HG03565 (cell line): ENCODE results near the gene MSI2.

Experiments
- ATAC-seq: cut with Tn5 transposase; IDR thresholded peaks from one replicate; pipeline ENCODE4 v1.9.1; 2021; ENCODE audit warnings: mild to moderate bottlenecking, moderate library complexity; ENCODE audit not compliant: unreplicated experiment

The MSI2 gene

GRCh38 chr17:57514614-57515013 is 258.3 kb downstream of the MSI2 start:
- no peak for ATAC-seq

DNA sequence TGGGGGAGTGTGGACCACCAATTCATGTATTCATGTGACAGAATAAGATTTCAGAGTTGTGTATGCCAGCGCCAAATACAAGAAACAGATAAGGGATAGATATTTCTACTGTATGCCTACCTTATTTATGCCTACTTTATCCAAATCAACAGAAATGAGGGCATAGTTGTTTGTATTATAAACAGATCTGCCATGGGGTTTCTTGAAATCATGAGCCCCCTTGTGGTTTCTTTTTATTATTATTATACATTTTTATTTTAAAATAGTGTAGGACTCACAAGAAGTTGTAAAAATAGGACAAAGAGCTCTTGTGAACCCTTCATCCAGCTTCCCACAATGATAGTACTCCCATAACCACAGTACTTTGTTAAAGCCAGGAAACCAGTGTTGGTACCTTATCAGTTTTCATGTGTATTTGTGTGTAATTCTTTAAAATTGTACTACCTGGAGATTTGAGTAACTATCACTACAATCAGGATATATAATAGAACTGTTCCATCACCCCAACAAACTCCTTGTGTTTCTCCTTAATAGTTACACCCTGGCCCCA is 259.4 kb downstream of the MSI2 start:
- ATAC-seq = no peak

DNA sequence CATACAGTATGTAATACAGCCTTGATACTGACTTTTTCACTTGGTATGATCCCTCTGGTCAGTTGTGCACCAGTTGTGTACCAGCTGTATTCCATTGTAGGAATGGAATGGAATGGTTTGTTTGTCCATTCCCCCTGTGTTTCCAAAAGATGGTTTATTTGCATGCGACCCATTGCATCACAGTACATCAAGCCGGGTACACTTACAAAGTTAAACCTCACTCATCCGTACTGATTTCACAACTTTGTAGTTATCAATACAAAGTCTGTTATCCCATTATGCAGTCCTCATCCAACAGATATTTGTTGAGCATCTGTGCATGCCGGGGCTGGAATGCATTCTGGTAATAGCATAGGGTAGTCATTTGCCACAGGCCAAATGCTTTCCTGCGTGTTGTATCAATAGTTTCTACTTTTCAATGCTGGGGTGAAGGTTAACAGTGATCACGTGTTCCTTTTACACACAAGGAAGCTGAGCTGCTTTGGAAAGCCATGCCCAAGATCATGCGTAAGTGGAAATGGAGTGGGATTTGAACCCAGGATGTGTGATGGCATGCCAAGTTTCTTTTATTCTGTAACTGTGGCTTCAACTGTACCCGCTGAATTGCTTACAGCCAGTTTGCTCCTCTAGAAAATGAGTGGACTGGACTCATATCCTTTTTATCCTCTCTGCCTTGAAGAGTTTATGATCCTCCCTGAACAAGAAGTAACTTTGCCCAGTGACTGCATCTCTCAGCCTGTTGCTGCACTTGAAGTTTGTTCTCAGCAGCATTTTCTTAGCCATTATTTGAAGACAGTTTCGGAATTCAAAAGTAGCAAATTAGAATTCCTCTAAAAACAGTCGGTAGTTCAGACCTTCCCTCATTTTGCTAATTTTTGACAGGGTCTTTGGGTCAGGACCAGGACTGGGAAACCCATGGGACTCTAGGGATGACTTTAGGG is 260.2 kb downstream of the MSI2 start:
- ATAC-seq = no peak

- ATAC-seq = no peak
These were observed 260.9 kb downstream of the MSI2 start for GRCh38 chr17:57517273-57517631.

GRCh38 chr17:57517632-57518456 is 261.5 kb downstream of the MSI2 start:
- no peak for ATAC-seq

- ATAC-seq = no peak
These were observed 262.6 kb downstream of the MSI2 start for GRCh38 chr17:57518587-57519581.

DNA sequence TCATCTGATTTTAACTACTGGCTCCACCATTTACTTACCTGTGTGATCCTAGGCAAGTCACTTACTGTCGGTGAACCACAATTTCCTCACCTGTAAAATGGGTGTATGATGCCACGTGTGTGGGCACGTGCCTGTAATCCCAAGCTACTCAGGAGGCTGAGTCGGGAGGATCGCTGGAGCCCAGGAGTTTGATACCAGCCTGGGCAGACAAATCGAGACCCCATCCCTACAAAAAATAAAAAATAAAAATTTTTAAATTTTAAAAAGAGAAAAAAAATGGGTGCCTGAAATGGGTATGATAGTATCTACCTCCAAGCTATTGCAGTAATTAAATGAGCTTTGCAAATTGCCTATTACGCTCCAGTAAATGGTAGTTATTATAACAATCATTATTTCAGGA is 263.5 kb downstream of the MSI2 start:
- no peak for ATAC-seq

GRCh38 chr17:57521606-57522005 is 265.3 kb downstream of the MSI2 start:
- no peak for ATAC-seq

DNA sequence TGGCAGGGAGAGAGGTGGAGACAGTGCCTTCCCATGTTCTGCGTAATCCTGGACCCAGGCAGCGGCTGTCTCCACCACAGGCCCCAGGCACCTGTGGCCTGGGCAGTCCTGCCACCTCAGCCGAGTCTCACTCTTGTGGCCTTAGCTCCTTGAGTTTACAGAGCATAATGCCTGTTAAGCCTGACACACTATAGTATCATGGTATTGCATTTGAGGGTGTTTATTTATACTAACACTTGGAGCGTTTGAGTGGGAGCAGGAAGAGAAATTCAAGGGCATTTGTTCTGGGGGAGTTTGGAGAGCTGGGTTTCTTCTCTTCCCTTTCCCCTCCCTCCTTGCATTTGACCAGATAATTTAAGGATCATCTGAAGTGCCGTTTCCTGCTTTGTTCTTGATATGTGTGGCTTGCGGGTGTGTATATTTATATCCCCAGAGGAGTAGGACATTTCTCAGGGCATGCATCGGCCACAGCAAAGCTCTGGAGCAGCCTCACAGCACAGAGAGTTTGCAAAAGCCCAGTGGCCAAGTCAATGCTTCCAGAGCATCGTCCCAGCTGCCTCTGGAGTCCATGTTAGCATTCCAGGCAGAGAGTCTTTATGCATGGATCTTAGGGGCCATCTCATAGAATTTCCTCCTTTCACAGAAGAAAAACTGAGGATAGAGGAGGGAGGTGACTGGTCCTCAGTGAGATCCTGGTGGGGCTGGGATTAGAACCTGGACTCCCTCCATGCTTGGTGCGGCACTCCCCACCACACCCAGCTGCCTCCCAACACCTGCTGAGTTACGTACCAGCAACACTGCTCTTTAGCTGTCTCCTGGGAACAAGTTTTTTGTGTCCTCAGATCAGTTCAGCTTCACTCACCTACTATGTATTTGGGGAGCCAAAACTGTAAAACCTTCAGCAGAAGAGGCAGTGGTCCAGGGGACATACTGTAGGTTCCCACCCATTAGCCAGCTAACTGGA is 266.0 kb downstream of the MSI2 start:
- ATAC-seq = no peak

DNA sequence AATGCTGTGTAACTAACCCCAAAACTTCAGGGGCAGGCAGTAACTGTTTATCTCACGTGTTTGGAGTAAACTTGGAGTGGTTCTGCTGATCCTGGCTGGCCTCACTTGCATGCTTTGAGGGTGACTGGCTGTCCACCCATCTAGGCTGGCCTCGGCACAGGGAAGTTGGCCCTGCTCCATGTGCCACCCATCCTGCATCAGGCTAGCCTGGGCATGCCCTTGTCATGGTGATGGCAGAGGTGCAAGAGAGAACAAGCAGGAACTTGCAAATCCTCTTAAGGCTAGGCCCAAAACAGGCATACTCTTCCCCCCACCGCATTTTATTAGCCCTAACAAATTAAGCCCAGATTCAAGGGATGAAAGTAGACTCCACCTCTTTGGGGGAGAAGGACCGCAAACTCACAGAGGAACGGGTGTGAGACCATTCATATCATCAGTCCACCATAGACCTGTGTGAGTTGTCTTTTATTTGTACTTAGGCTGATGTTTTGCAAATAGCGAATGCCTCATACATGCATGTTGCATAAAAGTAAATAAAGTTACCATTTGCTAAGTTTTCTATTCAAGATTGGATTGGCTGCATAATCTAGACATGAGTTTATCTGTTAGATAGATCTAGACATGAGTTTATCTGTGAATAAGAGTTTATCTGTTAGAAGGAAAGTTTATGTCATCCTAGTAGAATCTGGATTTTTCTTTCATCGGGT is 267.8 kb downstream of the MSI2 start:
- ATAC-seq = no peak

DNA sequence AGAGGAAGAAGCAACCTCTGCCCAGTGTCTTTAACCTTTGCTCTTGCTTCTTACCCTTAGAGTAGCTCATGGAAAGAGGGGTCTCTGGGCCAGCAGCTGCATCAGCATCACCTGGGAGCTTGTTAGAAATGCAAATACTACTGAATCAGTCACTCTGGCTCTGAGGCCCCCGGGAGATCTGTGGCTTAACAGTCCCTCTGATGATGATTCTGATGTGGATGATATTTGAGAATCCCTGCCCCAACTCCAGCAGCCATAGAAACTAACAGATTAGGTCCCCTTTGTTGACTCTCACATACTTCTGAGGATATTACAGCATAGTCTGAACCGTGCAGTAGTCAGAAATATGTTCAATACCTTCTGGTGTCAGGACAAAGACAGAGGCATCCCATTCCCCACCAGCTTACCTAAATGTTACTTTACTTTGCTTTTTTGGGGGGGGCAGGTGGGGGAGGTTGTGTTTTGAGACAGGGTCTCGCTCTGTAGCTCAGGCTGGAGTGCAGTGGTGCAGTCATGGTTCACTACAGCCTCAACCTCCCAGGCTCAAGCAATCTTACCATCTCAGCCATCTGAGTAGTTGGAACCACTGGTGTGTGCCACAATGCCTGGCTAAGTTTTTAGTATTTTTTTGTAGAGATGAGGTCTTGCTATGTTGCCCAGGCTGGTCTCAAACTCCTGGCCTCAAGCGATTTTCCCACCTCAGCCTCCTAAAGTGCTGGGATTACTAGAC is 268.7 kb downstream of the MSI2 start:
- ATAC-seq = no peak

DNA sequence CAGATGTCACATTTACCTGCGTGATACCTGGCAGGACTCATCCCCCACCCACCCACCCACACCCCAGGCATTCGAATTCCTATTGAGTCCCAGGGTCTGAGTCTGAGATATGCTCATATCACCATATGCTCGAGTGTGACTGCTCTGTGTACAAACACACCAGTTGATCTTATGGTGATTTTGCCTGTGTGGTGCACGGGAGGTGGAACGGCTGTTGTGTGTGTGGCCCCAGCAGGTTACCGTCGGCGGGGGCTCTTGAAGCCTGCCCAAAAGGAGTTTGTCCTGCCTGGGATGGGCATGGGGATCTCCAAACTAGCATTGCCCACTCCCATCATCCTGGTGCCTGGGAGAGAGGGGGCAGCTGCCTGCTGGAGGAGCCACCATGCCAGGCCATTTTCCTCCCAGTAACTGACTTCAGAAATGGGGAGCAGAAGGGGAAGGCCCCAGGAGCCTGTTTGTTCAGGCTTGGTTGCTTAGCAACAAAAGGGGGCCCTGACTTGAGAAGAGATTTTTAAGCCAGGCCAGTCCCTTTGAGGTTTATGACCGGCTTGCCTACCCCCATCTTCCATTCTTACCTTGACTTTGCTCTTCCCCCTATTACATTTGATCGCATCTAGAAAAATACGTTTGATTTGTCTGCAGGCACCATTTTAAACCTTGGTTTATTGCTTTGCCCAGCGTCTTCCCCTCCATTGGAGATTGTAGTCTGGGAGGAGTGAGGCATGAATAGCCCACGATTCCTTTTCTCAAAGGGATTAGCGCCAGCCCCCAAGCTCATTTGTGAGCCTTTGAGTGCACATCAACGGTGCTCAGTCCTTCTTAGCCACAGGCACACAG is 271.1 kb downstream of the MSI2 start:
- ATAC-seq = no peak

DNA sequence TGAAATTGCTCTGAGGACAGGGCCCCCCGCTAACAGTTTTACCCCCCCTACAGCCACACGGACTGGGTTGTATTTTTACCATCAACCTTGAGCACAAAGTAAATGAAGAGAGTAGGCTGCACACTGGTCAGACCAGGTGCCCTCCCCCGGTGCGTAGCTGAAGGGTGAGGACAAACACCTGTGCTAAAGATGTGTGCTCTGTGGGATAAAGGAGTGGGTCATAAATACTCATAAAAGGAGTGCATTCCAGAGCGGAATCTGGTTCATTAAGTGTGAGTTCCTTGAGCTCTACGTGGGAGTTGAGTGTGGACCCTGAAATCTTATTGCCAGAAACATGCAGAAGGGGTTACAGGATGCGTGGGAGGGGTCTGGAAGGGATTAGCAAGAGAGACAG is 271.7 kb downstream of the MSI2 start:
- no peak for ATAC-seq

GRCh38 chr17:57530026-57530425 is 273.7 kb downstream of the MSI2 start:
- no peak for ATAC-seq

- ATAC-seq = no peak
These were observed 274.2 kb downstream of the MSI2 start for GRCh38 chr17:57530508-57530907.

DNA sequence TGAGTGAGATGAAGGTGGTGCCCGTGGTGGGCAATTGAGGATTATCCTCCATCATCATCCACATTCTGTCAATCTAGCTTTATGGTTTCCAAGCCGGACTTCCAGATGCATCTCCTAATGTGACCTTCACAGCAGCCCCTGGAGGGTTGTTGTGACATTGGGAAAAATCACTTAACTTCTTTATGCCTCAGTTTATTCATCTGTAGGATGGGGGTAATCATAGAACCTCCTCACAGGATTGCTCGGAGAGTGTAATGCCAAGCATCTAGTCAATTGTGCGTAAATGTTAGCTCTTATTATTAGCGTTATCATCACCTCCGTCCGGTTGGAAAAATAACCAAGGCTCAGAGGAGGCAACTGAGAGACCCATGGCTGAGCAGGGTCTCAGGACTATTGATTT is 274.8 kb downstream of the MSI2 start:
- ATAC-seq = no peak
